IPS DF 19.7 (cell line): ENCODE data around the gene TMEM107.
"Not testable (repeated sequence)": the region's sequence is repeated elsewhere in the genome, so short reads cannot be mapped to it uniquely, and the experiment has no call there.

Experiments
- DNase-seq: peaks from one replicate; pipeline ENCODE4 v3.0.0-alpha.2; 2013; ENCODE audit warnings: low read depth, low spot score

Gene TMEM107

DNA sequence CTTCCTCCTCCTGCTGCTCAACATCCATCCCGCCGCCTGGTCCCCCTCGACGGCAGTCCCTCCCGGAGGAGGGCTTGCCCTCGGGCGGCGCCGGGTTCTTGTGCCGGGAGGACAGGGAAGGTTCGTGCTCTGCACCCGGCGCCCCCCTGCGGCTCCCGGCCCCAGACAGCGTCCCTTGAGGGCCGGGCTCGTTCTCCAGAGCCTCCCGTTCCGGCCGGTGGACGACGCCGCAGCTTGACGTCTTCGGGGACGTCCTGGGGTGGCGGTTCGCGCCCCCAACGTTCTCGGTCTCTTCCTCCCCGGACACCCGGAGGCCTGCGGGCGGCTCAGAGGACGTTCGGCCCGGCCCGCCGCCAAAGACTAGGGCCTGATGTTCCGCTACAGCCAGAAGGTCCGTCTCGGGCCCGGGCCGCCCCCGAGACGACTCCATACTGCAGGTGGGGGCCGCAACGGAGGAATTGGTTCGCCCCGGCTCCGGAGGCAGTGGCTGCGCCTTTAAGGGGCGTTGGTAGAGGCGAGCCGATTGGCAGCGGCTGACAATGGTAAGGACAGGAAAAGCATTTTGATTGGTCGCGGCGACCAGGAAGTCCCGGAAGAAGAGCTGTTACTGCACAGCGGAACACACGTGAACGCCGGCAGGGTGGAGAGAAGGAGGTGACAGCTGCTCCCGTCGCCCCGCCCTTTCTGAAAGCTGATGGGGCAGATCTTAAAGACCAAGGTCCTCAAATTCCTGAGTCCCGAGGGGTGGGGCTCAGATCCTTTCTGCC lies 13.7 kb upstream of the TMEM107 start, which contains the start of gene BORCS6:
TSS of gene BORCS6 (minus strand) at position 470 of the 767 bp plus-strand sequence. CDS start at position 430, 40 bp downstream.
- no peak for DNase-seq

DNA sequence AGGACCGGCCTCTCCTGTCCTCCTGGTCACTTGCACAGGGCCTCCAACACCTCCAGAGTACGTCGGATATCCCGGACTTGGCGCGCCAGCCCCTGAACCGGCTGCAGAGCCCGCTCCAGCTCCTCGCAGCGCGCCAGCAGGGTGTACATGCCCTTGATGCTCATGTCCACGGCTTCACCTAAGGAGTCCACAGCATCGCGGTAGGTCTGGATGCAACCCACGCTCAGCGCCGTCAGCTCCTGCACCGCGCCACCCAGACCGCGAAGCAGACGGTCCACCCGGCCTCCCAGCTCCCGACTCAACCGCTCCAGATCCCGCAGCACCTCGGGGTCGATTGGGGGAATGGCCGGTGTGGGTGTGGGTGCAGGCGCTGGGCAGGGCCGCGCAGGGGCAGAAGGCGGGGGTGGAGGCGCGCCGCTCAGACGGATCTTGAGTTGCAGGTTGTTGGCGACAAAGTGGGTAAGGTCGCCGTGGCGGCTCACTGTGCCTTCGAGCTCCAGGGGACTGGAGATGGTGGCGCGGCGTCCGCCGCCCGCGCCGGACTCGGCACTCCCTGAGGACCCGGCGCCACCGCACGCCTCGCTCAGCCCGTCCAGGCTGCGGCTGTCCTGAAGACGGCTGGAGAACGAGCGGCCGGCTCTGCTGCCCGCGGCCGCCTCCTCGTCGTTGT lies 13.0 kb upstream of the TMEM107 start:
- DNase-seq: no peak

DNA sequence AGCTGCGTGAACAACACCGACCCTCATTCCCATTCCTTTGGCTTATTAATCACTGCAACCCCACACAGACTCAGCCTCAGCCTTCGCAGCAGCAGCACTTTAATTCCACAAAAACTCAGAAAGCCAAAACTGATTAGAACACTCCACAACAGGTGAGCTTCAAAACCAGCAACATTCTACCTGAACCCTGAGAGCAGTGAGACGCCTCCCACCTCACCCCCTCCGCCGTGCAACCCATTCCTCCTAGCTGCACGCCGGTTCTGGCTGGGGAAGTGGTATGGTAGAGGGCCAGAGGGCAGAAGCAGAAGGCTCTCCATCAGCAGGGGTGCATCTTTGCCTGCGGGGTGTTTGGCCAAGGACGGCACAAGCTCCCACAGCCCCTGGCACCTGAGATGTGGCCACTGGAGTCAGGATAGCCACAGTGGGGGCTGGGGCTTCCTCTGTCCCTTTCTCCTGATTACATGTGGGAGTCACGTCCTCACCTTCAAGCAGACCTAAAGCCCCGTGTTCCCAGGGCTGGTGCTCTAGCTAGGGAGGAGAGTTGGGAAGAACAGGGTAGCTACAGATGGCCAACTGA lies 12.2 kb upstream of the TMEM107 start:
- no peak for DNase-seq

DNA sequence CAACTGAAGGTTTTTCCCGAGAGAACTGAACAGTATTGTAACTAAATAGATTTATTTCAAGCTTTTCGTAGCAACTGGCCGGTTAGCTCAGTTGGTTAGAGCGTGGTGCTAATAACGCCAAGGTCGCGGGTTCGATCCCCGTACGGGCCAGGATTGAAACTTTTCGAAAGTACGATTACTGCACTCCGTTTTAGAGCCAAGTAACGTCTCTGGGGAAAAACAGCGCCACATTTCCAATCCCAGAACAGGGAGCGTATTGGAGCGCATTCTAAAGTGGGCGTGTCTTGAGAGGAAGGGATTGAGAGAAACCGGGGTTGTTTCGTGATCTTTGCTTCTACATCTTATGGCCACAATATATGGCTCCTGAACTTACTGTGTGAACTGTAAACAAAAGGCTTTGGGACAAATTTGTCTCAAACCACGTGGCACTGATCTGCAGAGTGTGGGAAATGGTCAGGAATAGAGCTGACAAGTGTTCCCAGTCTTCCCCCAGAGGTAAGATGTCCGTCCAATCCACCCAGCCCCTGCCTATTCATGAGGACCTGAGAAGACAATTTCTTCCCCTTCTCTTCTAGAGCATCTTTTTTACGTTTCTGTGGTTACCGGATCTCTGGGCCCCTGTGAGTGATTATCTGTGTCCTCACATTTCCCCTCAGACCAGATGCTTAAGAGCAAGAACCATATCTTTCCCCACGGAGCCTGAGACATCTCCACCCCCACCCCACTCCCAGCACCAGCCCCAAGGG lies 11.5 kb upstream of the TMEM107 start:
- DNase-seq: no peak

DNA sequence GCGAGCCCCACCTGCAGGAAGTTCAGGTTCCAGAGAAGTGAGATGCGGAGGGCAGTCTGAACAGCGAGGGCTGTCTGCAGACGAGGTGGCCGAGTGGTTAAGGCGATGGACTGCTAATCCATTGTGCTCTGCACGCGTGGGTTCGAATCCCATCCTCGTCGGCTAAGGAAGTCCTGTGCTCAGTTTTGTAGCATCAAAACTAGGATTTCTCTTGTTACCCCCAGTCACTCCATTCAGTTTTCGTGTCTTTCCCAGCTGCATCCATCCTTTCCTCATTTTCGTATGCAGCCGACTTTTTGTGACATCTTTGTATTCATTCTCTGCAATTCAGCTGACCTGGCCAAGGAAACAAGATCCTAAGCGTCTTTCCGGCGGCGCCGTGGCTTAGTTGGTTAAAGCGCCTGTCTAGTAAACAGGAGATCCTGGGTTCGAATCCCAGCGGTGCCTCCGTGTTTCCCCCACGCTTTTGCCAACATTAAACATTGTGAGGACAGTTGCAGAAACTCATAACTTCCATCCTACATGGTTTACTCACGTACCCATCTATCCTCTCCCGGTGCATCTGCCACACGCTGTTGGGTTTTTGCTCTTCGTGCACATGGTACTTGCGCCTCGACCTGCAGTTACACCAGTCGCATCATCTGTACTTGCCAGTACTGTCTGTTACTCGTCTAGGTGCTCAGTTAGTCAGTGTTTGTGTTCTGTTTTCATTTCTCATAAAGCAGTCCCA lies 10.8 kb upstream of the TMEM107 start:
- DNase-seq: no peak

DNA sequence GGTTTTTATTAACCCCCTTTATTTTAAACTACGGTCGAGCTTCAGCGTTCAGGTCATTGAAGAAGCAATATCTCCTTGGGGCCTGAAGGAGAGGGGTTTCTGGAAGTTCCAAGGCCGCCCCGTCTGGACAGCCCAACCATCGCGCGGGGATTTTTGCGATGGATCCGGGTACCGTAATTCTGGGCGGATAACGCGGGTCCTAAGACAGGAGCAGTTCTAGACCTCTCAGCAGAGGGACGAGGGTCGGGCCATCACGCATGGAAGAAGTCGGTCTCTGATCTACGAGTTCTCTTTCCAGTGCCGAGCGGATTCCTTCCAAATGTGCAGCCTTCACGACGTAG lies 10.2 kb upstream of the TMEM107 start:
- DNase-seq: no peak

DNA sequence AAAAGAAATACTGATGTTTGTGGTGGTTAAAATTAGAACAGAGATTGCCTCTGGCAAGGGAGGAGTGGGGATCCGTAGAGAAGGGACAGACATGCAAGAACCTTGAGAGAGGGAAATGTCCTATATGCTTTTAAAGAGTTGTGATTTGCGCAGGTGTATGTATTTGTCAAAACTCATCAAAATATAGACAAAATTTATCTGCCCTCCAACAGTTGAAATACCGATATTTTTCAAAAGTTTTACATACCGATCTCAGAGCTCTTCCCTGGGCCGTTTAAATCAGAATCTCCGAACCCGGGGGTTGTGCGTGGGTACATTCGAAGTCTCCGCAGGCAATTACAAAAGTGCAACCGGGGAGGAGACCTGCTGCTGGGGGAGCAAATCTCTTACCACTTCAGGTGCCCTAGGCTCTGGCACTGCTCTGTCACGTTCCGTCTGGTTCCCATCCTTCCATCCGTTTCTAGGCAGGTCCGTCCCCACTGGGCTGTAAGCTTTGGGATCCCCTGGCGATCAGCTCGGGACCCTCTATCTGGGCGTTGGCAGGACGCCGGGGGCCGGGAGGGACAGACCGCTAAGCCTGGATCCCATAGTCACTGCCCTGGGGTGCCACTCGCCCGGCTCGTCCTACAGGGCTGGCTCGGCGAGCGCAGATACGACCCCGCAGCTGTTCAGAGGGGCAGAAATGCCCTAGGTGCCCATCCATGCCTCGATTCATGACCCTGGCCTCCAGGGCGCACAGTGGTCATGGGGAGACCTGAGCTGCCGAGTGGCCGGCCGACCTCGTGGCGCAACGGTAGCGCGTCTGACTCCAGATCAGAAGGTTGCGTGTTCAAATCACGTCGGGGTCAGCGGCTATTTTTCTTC lies 9.6 kb upstream of the TMEM107 start:
- DNase-seq: no peak

DNA sequence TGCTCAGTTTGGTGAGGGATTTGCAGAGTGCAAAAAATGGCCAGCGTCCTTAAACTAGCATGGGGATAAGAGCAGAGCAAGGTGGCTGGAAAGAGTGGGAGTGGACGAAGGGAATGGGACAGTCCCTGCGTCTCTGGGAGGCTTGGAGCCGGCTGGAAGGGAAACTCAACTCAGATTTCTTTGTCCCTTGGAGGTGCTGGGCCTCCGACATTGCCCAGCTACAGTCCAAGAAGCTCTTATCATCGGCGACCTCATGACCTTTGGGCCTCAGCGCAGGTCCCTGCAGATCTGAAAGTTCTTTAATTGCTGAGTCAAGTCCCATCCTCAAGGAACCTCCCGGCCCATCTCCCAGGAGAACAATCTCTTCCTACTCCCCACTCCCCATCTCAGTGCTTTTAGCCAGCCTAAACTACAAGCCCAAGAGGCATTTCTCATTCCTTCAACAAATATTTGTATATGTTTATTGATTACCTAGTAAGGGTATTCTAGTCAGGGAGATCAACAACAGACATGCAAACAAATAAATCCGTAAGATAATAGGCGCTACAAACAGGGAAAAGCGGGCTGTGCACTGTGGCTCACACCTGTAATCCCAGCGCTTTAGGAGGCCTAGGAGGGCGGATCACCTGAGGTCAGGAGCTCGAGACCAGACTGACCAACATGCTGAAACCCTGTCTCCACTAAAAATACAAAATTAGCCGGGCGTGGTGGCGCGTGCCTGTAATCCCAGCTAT lies 985 bp upstream of the TMEM107 start:
- no peak for DNase-seq

DNA sequence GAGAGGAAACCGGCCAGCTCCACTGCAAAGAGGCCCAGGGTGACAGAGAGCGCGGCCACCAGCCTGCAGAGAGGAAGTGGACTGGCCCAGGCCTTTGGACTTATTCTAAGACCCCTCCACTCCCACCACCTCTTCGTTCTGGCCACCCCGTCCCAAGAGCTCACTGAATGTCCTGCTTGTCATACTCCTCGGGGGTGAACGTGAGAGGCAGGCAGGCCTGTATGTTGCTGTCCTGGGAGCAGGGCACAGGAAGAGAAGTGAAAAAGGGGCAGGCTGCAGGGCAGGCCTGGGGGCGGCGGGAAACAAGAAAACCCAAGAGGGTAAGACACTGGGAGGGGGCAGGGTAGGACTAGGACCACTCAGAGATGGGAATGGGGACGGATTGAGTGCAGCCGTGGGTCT lies 384 bp downstream of the TMEM107 start:
- no peak for DNase-seq

DNA sequence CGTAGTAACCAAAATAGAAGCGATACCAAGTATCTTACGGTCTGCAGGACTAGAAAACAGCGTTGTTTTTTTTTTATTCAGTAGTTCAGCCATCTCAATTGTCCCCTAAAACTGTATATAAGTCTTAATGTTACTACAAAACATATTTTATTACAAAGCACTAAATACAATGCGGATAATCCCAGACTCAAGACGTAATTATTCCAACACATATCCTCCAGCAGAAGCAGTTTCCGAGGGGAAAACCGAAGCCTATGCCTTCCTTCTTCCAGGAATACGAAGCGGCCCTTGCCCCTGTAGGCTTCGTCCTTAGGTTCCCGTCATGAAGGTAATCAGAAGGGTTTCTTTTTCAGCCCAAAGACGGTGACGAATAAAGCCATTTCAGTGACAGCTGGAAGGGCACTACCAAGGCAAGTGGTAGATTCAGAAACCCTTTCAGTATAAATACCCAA lies 2.3 kb downstream of the TMEM107 start:
- DNase-seq: no peak

DNA sequence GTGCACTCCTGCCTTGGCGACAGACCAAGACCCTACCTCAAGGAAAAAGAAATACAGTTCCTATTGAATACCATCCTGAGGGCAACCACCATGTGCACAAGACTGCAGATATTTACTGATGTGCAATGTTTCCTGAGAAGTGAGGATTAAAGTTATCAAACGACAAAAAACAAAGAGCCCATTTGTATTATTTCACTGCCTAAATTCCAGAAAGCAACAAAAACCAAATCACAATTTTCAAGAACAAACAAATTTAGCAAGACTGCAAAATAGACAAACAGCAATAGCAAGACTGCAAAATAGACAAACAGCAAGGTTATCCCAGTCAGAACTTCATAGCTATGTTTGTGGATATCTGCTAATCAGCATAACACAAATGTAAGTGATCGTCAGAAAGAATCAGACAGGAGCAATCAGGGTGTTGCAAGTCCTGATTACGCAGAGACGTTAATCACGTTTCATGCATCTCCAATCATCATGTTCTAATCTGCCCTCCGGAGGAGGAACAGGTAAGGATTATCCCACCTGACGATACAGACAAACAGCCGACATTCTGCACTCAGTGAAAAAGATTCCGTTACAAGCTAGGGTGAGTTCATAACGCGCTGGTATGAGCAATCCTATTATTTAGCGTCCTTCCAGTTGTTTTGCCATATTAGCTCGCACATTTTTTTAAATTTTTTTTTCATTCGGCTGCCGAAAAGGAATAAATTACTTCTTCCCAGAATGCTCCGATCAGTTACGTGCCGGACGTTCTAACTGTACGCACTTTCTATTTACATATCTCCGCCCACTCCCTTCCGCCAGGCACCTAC lies 2.9 kb downstream of the TMEM107 start:
- DNase-seq: no peak

DNA sequence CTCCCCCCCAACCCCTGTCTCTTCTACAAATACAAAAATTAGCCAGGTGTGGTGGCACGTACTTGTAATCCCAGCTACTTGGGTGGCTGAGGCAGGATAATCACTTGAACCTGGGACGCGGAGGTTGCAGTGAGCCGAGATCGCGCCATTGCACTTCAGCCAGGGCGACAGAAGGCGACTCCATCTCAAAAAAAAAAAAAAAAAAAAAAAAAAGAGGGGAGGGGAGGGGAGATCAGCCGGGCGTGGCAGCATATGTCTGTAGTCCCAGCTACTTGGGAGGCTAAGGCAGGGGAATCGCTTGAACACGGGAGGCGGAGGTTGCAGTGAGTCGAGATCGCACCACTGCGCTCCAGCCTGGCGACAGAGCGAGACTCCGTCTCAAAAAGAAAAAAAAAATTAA lies 6.0 kb downstream of the TMEM107 start:
- not testable (repeated sequence) for DNase-seq

DNA sequence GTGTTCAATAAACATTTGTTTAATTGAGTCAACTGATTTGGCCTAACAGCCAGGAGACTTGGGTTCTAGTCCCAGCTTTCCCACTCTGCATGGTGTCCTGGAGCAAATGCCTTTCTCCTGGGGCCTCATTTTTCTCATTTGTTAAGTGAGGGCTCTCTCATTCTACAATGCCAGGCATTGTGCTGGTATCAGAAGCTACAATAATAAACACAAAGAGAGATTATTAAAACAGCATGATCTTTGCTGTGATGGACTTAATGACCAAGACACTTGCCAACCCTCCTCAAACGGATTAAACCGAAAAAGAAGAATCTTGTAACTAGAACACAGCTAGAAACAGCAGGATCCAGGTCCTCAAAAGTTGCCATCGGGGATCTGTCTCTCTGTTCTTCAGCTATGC lies 8.7 kb downstream of the TMEM107 start:
- no peak for DNase-seq

DNA sequence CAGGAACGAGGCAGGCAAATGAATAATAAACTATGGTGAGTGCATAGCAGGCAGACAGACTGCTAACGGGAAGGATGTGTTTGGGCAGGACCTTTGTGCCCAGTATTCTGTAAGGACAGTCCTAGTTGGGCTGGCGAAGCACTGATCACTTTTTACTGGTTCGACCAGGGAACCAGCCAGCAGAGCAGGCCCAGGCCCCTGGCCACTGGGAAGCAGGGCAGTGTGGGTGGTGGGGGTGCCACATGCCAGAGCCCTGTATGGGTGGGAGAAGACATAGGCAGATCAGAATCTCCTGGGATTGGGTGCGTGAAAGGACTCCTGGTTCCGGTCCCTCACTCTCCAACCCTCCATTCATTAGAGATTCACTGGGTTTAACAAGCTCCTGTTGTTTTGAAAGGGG lies 9.4 kb downstream of the TMEM107 start:
- DNase-seq: no peak

DNA sequence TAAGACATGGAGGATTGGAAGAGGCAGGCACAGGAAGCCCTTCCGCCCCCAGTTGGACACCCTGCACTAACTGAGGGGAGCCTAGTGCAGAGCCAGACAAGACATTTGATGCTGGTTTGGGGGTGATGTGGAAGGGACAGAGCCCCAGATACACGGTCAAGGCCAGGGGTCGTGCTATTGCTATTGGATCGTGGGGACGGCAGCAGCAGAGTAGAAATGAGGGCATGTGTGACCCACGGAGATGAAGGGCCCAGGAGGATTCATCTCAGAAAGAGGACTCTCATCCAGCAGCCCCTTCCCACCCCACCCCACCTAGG lies 11.4 kb downstream of the TMEM107 start:
- DNase-seq: no peak

DNA sequence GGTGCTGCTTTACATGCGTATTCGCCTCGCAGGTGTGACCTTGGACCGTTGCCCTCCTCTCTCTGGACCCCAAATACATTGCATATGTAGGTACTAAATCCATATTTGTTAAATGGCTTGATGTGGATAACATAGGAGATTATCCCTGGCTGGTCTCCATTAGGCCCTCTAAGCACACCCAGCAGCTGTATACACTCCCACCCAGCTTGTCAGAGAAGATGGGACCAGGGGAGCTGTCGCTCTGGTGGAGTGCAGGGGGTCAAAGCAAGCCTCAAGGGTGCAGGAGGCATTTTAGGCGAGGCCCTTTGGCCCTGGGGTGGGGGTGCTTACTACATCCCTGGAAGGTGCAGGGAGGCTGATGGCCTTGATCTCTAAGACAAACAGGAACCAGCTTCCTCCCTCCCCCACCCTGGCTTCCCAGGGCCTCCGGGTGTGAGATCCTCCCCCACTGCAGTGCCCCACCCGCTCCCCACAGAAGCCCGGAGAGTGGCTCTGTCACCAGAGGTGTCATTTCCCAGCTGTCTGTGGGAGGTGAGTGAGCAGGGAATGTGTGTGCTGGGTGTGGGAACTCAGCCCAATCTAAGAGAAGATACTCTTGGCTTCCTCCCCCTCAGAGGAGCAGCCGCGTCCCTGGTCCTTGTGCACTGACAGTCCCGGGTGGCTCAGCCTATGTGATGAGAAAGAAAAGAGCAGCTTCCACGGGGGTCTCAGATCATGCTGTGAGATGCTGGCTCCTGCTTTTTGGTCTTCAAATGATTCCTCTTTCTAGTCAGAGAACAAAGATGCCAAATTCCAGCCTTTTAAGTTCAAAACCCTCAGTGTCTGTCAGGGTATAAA lies 12.0 kb downstream of the TMEM107 start:
- DNase-seq: no peak

DNA sequence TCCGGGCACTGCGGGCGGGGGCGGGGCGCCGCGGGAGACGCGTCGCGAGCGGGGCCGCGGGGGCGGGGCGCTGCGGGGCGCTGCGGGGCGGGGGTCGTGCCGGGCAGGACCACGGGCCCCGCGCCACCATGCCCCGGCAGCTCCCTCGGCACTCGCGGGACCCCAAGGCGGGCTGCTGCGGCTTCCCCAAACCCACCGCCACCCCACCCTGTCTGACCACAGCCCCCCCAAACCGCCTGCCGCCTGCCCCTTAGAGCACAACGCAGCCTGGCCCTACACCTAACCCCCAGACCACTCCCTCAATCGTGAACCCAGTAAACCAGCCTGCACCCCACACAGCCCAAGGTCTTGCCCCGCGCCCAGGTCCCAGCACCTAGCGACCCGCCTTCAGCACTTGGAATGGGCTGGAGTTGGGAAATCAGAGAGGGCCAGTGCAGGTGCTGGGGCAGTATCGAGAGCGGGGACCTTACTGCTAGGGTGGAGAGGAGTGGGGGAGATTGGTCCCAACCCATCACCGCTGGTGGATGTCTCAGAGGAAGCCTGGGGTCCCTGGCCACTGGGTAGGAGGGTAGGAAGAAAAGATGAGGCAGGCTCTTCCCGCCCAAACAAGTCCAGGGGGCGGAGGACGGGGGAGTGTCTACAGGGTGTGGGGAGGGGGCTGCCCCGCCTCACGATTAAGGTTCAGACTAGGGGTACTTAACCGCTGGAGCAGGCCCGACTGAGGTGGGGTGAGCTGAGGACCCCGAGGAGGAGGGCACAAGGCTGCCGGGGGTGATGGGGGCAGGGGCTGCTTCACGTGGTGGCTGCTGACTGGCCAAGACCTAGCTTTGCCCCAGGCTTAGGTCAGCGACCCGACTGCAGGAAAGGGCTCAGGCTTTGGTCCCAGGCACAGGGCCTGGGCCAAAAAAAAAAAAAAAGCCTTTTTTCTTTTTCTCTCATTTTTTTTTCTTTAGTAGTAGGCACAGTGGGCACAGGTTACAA lies 12.9 kb downstream of the TMEM107 start:
- no peak for DNase-seq
